RPMI7951 (cell line): ENCODE data around the gene MTCL3.

Experiments used
- DNase-seq: peaks from one replicate; pipeline ENCODE4 v3.0.0-alpha.2; 2012; ENCODE audit warnings: low read depth

MTCL3 gene

GRCh38 chr6:127468936-127469335 is 50.2 kb downstream of the MTCL3 start:
- no peak for DNase-seq

- no peak for DNase-seq
Measured at GRCh38 chr6:127466416-127466815, 52.7 kb downstream of the MTCL3 start.

GRCh38 chr6:127464881-127465459 is 54.2 kb downstream of the MTCL3 start:
- DNase-seq = peak; percentile 63

- DNase-seq = peak; percentile 18
Measured at GRCh38 chr6:127464161-127464880, 54.8 kb downstream of the MTCL3 start.

GRCh38 chr6:127463056-127463455 is 56.1 kb downstream of the MTCL3 start:
- no peak for DNase-seq

GRCh38 chr6:127462376-127462775 is 56.8 kb downstream of the MTCL3 start:
- DNase-seq = no peak

GRCh38 chr6:127460465-127460864 is 58.7 kb downstream of the MTCL3 start:
- DNase-seq = no peak

- peak; percentile 65 for DNase-seq
Measured at GRCh38 chr6:127459231-127459641, 59.9 kb downstream of the MTCL3 start, which contains the start of gene KIAA0408. Gene KIAA0408, minus strand, starts transcription at chr6:127459389. Its CDS starts 5,408 bp downstream, at chr6:127453981.

GRCh38 chr6:127458817-127459216 is 60.3 kb downstream of the MTCL3 start:
- DNase-seq = peak; percentile 35

- DNase-seq = no peak
Measured at GRCh38 chr6:127458222-127458621, 60.9 kb downstream of the MTCL3 start.

GRCh38 chr6:127457456-127458064 is 61.6 kb downstream of the MTCL3 start:
- peak; percentile 25 for DNase-seq

- no peak for DNase-seq
Measured at GRCh38 chr6:127456465-127456864, 62.7 kb downstream of the MTCL3 start.

- DNase-seq = no peak
Measured at GRCh38 chr6:127453845-127454619, 65.1 kb downstream of the MTCL3 start.

GRCh38 chr6:127452803-127453202 is 66.3 kb downstream of the MTCL3 start:
- DNase-seq = no peak

GRCh38 chr6:127451388-127451787 is 67.7 kb downstream of the MTCL3 start:
- DNase-seq = no peak

GRCh38 chr6:127447780-127448179 is 71.4 kb downstream of the MTCL3 start:
- no peak for DNase-seq

- no peak for DNase-seq
Measured at GRCh38 chr6:127446356-127446755, 72.8 kb downstream of the MTCL3 start.

- no peak for DNase-seq
Measured at GRCh38 chr6:127441881-127442280, 77.3 kb downstream of the MTCL3 start.

- no peak for DNase-seq
Measured at GRCh38 chr6:127439718-127440117, 79.4 kb downstream of the MTCL3 start.

- peak; percentile 26 for DNase-seq
Measured at GRCh38 chr6:127436578-127437110, 82.5 kb downstream of the MTCL3 start.

- DNase-seq = no peak
Measured at GRCh38 chr6:127435626-127436220, 83.4 kb downstream of the MTCL3 start.

GRCh38 chr6:127434651-127435050 is 84.5 kb downstream of the MTCL3 start:
- no peak for DNase-seq
